ENCODE results near the gene CHST11. TPM values are rescaled to one million over a fixed set of nuclear protein-coding genes. Genes with fewer than 3 reads are reported as not detected.

The CHST11 gene
- total and polyA plus RNA-seq, 10 donors = 5.2 to 65.1 (median 48.4) TPM

- intact Hi-C loops (cut with DNase I; ENCODE audit: low total_unique reads) = no loop called here
- Histone ChIP-seq H3K4me1 (peaks cover 0 to 71% (median 32%) of the 10 kb centered on the region in 6 donors), H3K4me3 (no peak overlapping the region), H3K27ac (no peak overlapping the region), H3K9me3 (no peaks in the 10 kb centered on the region), H3K36me3 (no peaks in the 10 kb centered on the region), H3K27me3 (replicated peaks in 1 of 7) (no peaks in the 10 kb centered on the region)
- no peak for DNase-seq
- TF ChIP-seq POLR2A (IDR thresholded peaks at IDR 0.05) (no peak), CTCF (IDR thresholded peaks at IDR 0.05 in 8 of 11, conservative IDR thresholded peaks at IDR 0.05 in 3 of 11) (no peak), POLR2AphosphoS5 (IDR thresholded peaks at IDR 0.05) (no peak)
- WGBS, 5 donors = 92 to 96% (median 93%) methylated on average over 3 of the region's 3 CpGs
Observed at GRCh38 chr12:104535369-104535768, 78.6 kb downstream of the CHST11 start.

GRCh38 chr12:104536841-104537240, 80.1 kb downstream of the CHST11 start:
- 67 to 82% (median 72%) methylated on average over 2 of the region's 2 CpGs for WGBS, 5 donors
- H3K36me3 ChIP-seq = no peaks in the 10 kb centered on the region
- H3K4me3 ChIP-seq = no peak overlapping the region
- no peaks in the 10 kb centered on the region for H3K9me3 ChIP-seq
- DNase-seq = no peak
- H3K4me1 ChIP-seq = peaks cover 0 to 84% (median 32%) of the 10 kb centered on the region in 6 donors
- no peak for TF ChIP-seq POLR2AphosphoS5 (IDR thresholded peaks at IDR 0.05)
- no peak overlapping the region for H3K27ac ChIP-seq
- H3K27me3 ChIP-seq (replicated peaks in 1 of 7) = no peaks in the 10 kb centered on the region
- intact Hi-C loops (cut with DNase I; ENCODE audit: low total_unique reads) = no loop called here

- TF ChIP-seq POLR2A (IDR thresholded peaks at IDR 0.05) (no peak), CTCF (IDR thresholded peaks at IDR 0.05 in 8 of 11, conservative IDR thresholded peaks at IDR 0.05 in 3 of 11) (no peak), POLR2AphosphoS5 (IDR thresholded peaks at IDR 0.05) (no peak)
- 89 to 96% (median 90%) methylated on average over 4 of the region's 4 CpGs for WGBS, 5 donors
- Histone ChIP-seq H3K27me3 (replicated peaks in 1 of 7) (no peaks in the 10 kb centered on the region), H3K4me1 (peaks cover 0 to 88% (median 32%) of the 10 kb centered on the region in 6 donors), H3K27ac (no peak overlapping the region), H3K36me3 (no peaks in the 10 kb centered on the region), H3K4me3 (no peak overlapping the region), H3K9me3 (no peaks in the 10 kb centered on the region)
- intact Hi-C loops (cut with DNase I; ENCODE audit: low total_unique reads) = no loop called here
- no peak for DNase-seq
Observed at GRCh38 chr12:104538056-104538455, 81.3 kb downstream of the CHST11 start.

- no peaks in the 10 kb centered on the region for H3K9me3 ChIP-seq
- no peak for DNase-seq
- peaks cover 0 to 78% (median 26%) of the 10 kb centered on the region in 6 donors for H3K4me1 ChIP-seq
- intact Hi-C loops (cut with DNase I; ENCODE audit: low total_unique reads) = no loop called here
- WGBS, 5 donors = 70 to 87% (median 82%) methylated on average over 6 of the region's 6 CpGs
- no peaks in the 10 kb centered on the region for H3K27me3 ChIP-seq (replicated peaks in 1 of 7)
- no peaks in the 10 kb centered on the region for H3K36me3 ChIP-seq
- TF ChIP-seq POLR2AphosphoS5 (IDR thresholded peaks at IDR 0.05) (no peak), CTCF (IDR thresholded peaks at IDR 0.05 in 8 of 11, conservative IDR thresholded peaks at IDR 0.05 in 3 of 11) (no peak), POLR2A (IDR thresholded peaks at IDR 0.05) (no peak)
- H3K4me3 ChIP-seq = no peak overlapping the region
- H3K27ac ChIP-seq = no peak overlapping the region
Observed at GRCh38 chr12:104538891-104539462, 82.2 kb downstream of the CHST11 start.

Measured in spleen (tissue), 11 donors.